ENCODE data around the gene C5orf47. TPM values are rescaled to one million over a fixed set of nuclear protein-coding genes. Genes with fewer than 3 reads are reported as not detected.

The C5orf47 gene
- total and polyA plus RNA-seq, 4 donors, result 0.06 to 0.10 (median 0.09) TPM; not detected in 1

DNA sequence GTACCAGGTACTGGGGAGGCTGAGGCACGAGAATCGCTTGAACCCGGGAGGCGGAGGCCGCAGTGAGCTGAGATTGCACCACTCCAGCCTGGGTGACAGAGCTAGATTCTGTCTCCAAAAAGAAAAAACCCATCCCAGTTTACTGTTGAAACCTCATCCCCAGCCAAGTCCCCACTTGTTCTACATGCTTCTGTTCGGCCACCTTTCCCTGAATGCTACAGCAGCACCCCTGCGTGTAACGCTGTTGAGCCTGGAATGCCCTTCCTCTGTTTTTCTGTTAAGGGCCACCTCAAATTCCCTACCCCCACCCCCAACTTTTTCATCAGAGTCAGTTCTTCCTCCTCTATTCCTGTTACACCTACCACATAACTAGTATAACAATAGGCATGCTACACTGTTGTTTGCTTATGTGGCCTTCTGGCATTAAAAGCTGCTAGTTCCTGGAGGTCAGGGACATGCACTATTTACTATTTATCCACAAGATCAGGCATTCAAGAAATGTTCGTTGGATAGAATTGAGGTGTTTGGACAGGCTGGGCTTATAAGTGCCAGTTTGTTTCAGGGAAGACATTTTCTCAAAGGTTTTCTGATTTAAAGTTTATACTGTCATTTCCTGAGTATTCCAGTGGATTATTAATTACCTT lies 47.1 kb upstream of the C5orf47 start:
- Histone ChIP-seq H3K4me3 (no peak overlapping the region), H3K36me3 (ENCODE audit: control insufficient read depth in 4 of 4, insufficient read depth in 4 of 4, low read length in 4 of 4) (peaks cover 6 to 24% (median 10%) of the 10 kb centered on the region in 4 donors), H3K9ac (ENCODE audit: insufficient read depth in 1 of 2, low read length in 2 of 2) (no peak overlapping the region), H3K4me1 (ENCODE audit: control insufficient read depth in 5 of 5, insufficient read depth in 5 of 5, low read length in 5 of 5) (peaks cover 7 to 42% (median 19%) of the 10 kb centered on the region in 5 donors), H3K27me3 (ENCODE audit: control insufficient read depth in 3 of 3, insufficient read depth in 3 of 3, low read length in 2 of 3) (no peaks in the 10 kb centered on the region), H3K27ac (ENCODE audit: low read depth in 1 of 2, low read length in 1 of 2) (peak overlapping the region; percentile 12 to 70), H3K9me3 (ENCODE audit: control insufficient read depth in 4 of 4, insufficient read depth in 3 of 4, low read length in 3 of 4) (no peaks in the 10 kb centered on the region)
- ATAC-seq (ENCODE audit: insufficient read depth, low FRiP score), result no peak
- WGBS, 2 donors, result 61 to 72% methylated on average over 9 of the region's 9 CpGs
- TF ChIP-seq, protein P1, sequence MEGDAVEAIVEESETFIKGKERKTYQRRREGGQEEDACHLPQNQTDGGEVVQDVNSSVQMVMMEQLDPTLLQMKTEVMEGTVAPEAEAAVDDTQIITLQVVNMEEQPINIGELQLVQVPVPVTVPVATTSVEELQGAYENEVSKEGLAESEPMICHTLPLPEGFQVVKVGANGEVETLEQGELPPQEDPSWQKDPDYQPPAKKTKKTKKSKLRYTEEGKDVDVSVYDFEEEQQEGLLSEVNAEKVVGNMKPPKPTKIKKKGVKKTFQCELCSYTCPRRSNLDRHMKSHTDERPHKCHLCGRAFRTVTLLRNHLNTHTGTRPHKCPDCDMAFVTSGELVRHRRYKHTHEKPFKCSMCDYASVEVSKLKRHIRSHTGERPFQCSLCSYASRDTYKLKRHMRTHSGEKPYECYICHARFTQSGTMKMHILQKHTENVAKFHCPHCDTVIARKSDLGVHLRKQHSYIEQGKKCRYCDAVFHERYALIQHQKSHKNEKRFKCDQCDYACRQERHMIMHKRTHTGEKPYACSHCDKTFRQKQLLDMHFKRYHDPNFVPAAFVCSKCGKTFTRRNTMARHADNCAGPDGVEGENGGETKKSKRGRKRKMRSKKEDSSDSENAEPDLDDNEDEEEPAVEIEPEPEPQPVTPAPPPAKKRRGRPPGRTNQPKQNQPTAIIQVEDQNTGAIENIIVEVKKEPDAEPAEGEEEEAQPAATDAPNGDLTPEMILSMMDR (IDR thresholded peaks at IDR 0.05; ENCODE audit: control extremely low read depth, extremely low read depth), result no peak
- DNase-seq, result no peak

DNA sequence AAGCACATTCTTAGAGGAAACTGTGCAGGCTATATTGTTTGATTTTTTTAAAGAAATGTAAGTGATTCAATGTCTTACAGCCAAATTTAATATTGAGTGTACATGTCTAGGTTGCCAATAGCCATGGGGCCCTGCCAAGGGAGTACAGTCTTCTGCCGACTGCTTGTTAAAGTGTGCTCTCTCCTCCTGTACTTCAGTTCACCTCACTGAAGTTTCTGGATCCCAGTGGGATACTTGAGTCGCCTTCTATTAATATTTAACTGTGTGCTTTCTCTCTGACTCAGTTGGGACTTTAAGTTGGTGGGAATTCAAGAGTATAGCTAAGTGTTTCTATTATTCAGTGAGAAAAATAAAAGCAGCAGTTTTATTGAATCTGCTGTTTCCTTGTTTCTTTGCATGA lies 44.5 kb upstream of the C5orf47 start:
- peak in 2 of 3 donors; percentile 40 to 60 for DNase-seq
- 58 to 73% methylated on average over 2 of the region's 2 CpGs for WGBS, 2 donors
- peak; percentile 11 for ATAC-seq (ENCODE audit: insufficient read depth, low FRiP score)
- Histone ChIP-seq H3K9me3 (ENCODE audit: control insufficient read depth in 4 of 4, insufficient read depth in 3 of 4, low read length in 3 of 4) (no peaks in the 10 kb centered on the region), H3K4me1 (ENCODE audit: control insufficient read depth in 5 of 5, insufficient read depth in 5 of 5, low read length in 5 of 5) (peaks cover 7 to 41% (median 19%) of the 10 kb centered on the region in 5 donors), H3K27ac (ENCODE audit: low read depth in 1 of 2, low read length in 1 of 2) (no peak overlapping the region), H3K36me3 (ENCODE audit: control insufficient read depth in 4 of 4, insufficient read depth in 4 of 4, low read length in 4 of 4) (peaks cover 10 to 35% (median 12%) of the 10 kb centered on the region in 4 donors), H3K27me3 (ENCODE audit: control insufficient read depth in 3 of 3, insufficient read depth in 3 of 3, low read length in 2 of 3) (no peaks in the 10 kb centered on the region), H3K4me3 (no peak overlapping the region), H3K9ac (ENCODE audit: insufficient read depth in 1 of 2, low read length in 2 of 2) (no peak overlapping the region)
- TF ChIP-seq, protein P1 (IDR thresholded peaks at IDR 0.05; ENCODE audit: control extremely low read depth, extremely low read depth), result no peak

DNA sequence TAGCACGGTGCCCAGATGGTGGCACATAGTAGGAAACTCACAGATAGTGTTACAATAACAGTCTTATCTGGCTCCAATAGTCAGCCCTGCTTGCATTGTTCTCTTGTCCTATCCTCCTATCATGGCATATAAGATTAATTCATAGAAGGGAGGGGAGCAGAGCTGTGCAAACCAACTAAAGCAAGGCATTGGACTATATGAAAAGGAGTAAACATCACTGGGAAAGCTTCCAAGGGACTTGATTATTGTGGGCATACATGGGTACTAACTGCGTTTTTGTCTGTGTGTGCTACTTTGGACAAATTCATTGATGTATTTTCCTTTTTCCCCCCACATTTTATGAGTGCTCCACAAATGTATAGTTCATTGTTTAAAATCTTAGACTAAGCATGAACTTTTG lies 43.8 kb upstream of the C5orf47 start:
- Histone ChIP-seq H3K27ac (ENCODE audit: low read depth in 1 of 2, low read length in 1 of 2) (no peak overlapping the region), H3K4me1 (ENCODE audit: control insufficient read depth in 5 of 5, insufficient read depth in 5 of 5, low read length in 5 of 5) (peaks cover 7 to 34% (median 19%) of the 10 kb centered on the region in 5 donors), H3K9me3 (ENCODE audit: control insufficient read depth in 4 of 4, insufficient read depth in 3 of 4, low read length in 3 of 4) (no peaks in the 10 kb centered on the region), H3K9ac (ENCODE audit: insufficient read depth in 1 of 2, low read length in 2 of 2) (no peak overlapping the region), H3K36me3 (ENCODE audit: control insufficient read depth in 4 of 4, insufficient read depth in 4 of 4, low read length in 4 of 4) (peaks cover 11 to 40% (median 16%) of the 10 kb centered on the region in 4 donors), H3K4me3 (no peak overlapping the region), H3K27me3 (ENCODE audit: control insufficient read depth in 3 of 3, insufficient read depth in 3 of 3, low read length in 2 of 3) (no peaks in the 10 kb centered on the region)
- DNase-seq (no peak), ATAC-seq (ENCODE audit: insufficient read depth, low FRiP score) (no peak)
- WGBS, 2 donors, result 63 to 74% methylated on average over 2 of the region's 2 CpGs
- TF ChIP-seq, protein P1 (IDR thresholded peaks at IDR 0.05; ENCODE audit: control extremely low read depth, extremely low read depth), result no peak
